Tongue (tissue), 3 donors: ENCODE data around the gene RILP. TPM values are rescaled to one million over a fixed set of nuclear protein-coding genes. Genes with fewer than 3 reads are reported as not detected.

ENCODE experiments used
- DNase-seq: peaks from one replicate; pipeline ENCODE4 v3.0.0-alpha.2; 2015
- small RNA-seq: library from RNA; depleted of rRNA; stranded (forward); fragments of <200 nt; gene quantifications from one replicate; pipeline ENCODE3, GENCODE V24; 2014; ENCODE audit warnings: low replicate concordance
- total RNA-seq: library from RNA; depleted of rRNA; stranded (reverse); fragments of >200 nt; gene quantifications from one replicate; pipeline ENCODE4 v1.2.3, GENCODE V29; 2014

RILP gene
- total RNA-seq, 1 donor from 2014 or later = 18.2 TPM

- peak; percentile 40 for DNase-seq
Measured at GRCh38 chr17:1604831-1605528, 44.7 kb downstream of the RILP start.

GRCh38 chr17:1601571-1601970, 48.1 kb downstream of the RILP start:
- DNase-seq = no peak

- no peak for DNase-seq
Measured at GRCh38 chr17:1598399-1599095, 51.1 kb downstream of the RILP start.

- no peak for DNase-seq
Measured at GRCh38 chr17:1597861-1598342, 51.8 kb downstream of the RILP start.

Small RNA genes lying within 50 kb of the gene (small RNA-seq; reads per million reads assigned to genes)
- not detected for gene RN7SL105P

Other genes starting within 250 kb of the RILP start
- 755 TPM for gene YWHAE, start 249.6 kb downstream of the RILP start, total RNA-seq
- 75.4 TPM for gene CRK, start 193.6 kb downstream of the RILP start, total RNA-seq
- gene MYO1C, start 157.2 kb downstream of the RILP start, total RNA-seq = 120 TPM
- 50.7 TPM for gene INPP5K, start 133.3 kb downstream of the RILP start, total RNA-seq
- gene PITPNA, start 87.1 kb downstream of the RILP start, total RNA-seq = 28.3 TPM
- gene SLC43A2, start 21.0 kb downstream of the RILP start, total RNA-seq = 9.2 TPM
- 17.1 TPM for gene SCARF1, start 4.1 kb downstream of the RILP start, total RNA-seq
- 137 TPM for gene PRPF8, start 35.0 kb upstream of the RILP start, total RNA-seq
- gene TLCD2, start 60.5 kb upstream of the RILP start, total RNA-seq = 4.3 TPM
- 19.4 TPM for gene WDR81, start 74.8 kb upstream of the RILP start, total RNA-seq
- gene SERPINF2, start 93.0 kb upstream of the RILP start, total RNA-seq = not detected
- gene SERPINF1, start 112.2 kb upstream of the RILP start, total RNA-seq = 355 TPM
- gene SMYD4, start 180.0 kb upstream of the RILP start, total RNA-seq = 16.1 TPM
- 40.5 TPM for gene RPA1, start 180.1 kb upstream of the RILP start, total RNA-seq